H9 (cell line): Measurements from ENCODE around the gene NEGR1. TPM values are rescaled to one million over a fixed set of nuclear protein-coding genes. Genes with fewer than 3 reads are reported as not detected.
A peak's percentile ranks its signal among the peaks of the same experiment; 100 is the strongest.

Experiments used
- DNase-seq: peaks from one replicate; pipeline ENCODE4 v3.0.0-alpha.2; 2017
- H2AFZ ChIP-seq: one replicate; pipeline ENCODE4 v1.6.1; 2013; ENCODE audit warnings: mild to moderate bottlenecking, low read length, control low read depth, moderate library complexity
- H2AK5ac ChIP-seq: 2 replicates; pipeline ENCODE4 v1.6.1; 2013; ENCODE audit warnings: low read length, control low read depth, mixed read lengths; ENCODE audit not compliant: insufficient read length
- H2BK120ac ChIP-seq: one replicate; pipeline ENCODE4 v1.6.1; 2013; ENCODE audit warnings: low read depth, mild to moderate bottlenecking, low read length, control low read depth, inconsistent platforms; ENCODE audit not compliant: poor library complexity, severe bottlenecking
- H2BK12ac ChIP-seq: 2 replicates; pipeline ENCODE4 v1.6.1; 2013; ENCODE audit warnings: low read length, control low read depth, mixed read lengths, low read depth; ENCODE audit not compliant: insufficient read length
- H2BK15ac ChIP-seq: 2 replicates; pipeline ENCODE4 v1.6.1; 2013; ENCODE audit warnings: low read depth, low read length, control low read depth
- H2BK20ac ChIP-seq: one replicate; pipeline ENCODE4 v1.6.1; 2013; ENCODE audit warnings: low read depth, mild to moderate bottlenecking, low read length, control low read depth, inconsistent platforms; ENCODE audit not compliant: poor library complexity, severe bottlenecking
- H2BK5ac ChIP-seq: 2 replicates; pipeline ENCODE4 v1.6.1; 2013; ENCODE audit warnings: low read length, control low read depth, mixed read lengths; ENCODE audit not compliant: insufficient read length
- H3K14ac ChIP-seq: 2 replicates; pipeline ENCODE4 v1.6.1; 2013; ENCODE audit warnings: low read length, control low read depth; ENCODE audit not compliant: insufficient read depth
- H3K18ac ChIP-seq: 2 replicates; pipeline ENCODE4 v1.6.1; 2013; ENCODE audit warnings: low read depth, mild to moderate bottlenecking, mixed read lengths, low read length, control low read depth; ENCODE audit not compliant: insufficient read length
- H3K23ac ChIP-seq: 2 replicates; pipeline ENCODE4 v1.6.1; 2013; ENCODE audit warnings: low read length, control low read depth, mixed read lengths, low read depth; ENCODE audit not compliant: insufficient read length
- H3K23me2 ChIP-seq: 2 replicates; pipeline ENCODE4 v1.6.1; 2013; ENCODE audit warnings: low read depth, mild to moderate bottlenecking, mixed read lengths, low read length, control low read depth; ENCODE audit not compliant: insufficient read length, poor library complexity, severe bottlenecking
- H3K27ac ChIP-seq: 2 replicates; pipeline ENCODE4 v1.5.1; 2013; ENCODE audit warnings: low read length, control low read depth, mixed read lengths, low read depth; ENCODE audit not compliant: insufficient read length
- H3K27me3 ChIP-seq: 2 replicates; pipeline ENCODE4 v1.6.1; 2013; ENCODE audit warnings: low read length, control low read depth, inconsistent platforms; ENCODE audit not compliant: insufficient read depth
- H3K4ac ChIP-seq: 2 replicates; pipeline ENCODE4 v1.6.1; 2013; ENCODE audit warnings: low read depth, mild to moderate bottlenecking, control low read depth, inconsistent platforms, low read length, moderate library complexity
- H3K4me1 ChIP-seq: 2 replicates; pipeline ENCODE4 v1.6.1; 2013; ENCODE audit warnings: low read length, control low read depth, inconsistent platforms; ENCODE audit not compliant: insufficient read depth
- H3K4me2 ChIP-seq: 2 replicates; pipeline ENCODE4 v1.6.1; 2013; ENCODE audit warnings: low read length, control low read depth, mixed read lengths; ENCODE audit not compliant: insufficient read length, insufficient read depth
- H3K56ac ChIP-seq: 2 replicates; pipeline ENCODE4 v1.6.1; 2013; ENCODE audit warnings: low read depth, mild to moderate bottlenecking, mixed read lengths, low read length, control low read depth; ENCODE audit not compliant: insufficient read length
- H3K79me1 ChIP-seq: 2 replicates; pipeline ENCODE4 v1.6.1; 2013; ENCODE audit warnings: low read depth, mild to moderate bottlenecking, moderate library complexity, low read length, control low read depth, inconsistent platforms; ENCODE audit not compliant: insufficient read depth, poor library complexity, severe bottlenecking
- H3K79me2 ChIP-seq: 2 replicates; pipeline ENCODE4 v1.6.1; 2013; ENCODE audit warnings: low read length, control low read depth, inconsistent platforms; ENCODE audit not compliant: insufficient read depth
- H3K9ac ChIP-seq: 2 replicates; pipeline ENCODE4 v1.6.1; 2013; ENCODE audit warnings: low read length, control low read depth, mixed read lengths; ENCODE audit not compliant: insufficient read length; ENCODE audit errors: extremely low read depth
- H3K9me3 ChIP-seq: one replicate; pipeline ENCODE4 v1.6.1; 2013; ENCODE audit warnings: low read depth, low read length, inconsistent platforms; ENCODE audit not compliant: control insufficient read depth
- H3T11ph ChIP-seq: one replicate; pipeline ENCODE4 v1.6.1; 2013; ENCODE audit warnings: mild to moderate bottlenecking, low read length, control low read depth, inconsistent platforms
- H4K20me1 ChIP-seq: one replicate; pipeline ENCODE4 v1.6.1; 2013; ENCODE audit not compliant: control insufficient read depth, insufficient read length, insufficient read depth
- H4K5ac ChIP-seq: 2 replicates; pipeline ENCODE4 v1.6.1; 2013; ENCODE audit warnings: low read depth, mild to moderate bottlenecking, mixed read lengths, low read length, control low read depth; ENCODE audit not compliant: insufficient read length
- H4K8ac ChIP-seq: replicated peaks from 2 replicates; pipeline ENCODE4 v1.6.1; 2013; ENCODE audit warnings: low read length, control low read depth, mixed read lengths, low read depth; ENCODE audit not compliant: insufficient read length
- H4K91ac ChIP-seq: 2 replicates; pipeline ENCODE4 v1.6.1; 2013; ENCODE audit warnings: low read depth, mild to moderate bottlenecking, moderate library complexity, mixed read lengths, low read length, control low read depth; ENCODE audit not compliant: insufficient read length
- H3K27ac Mint-ChIP-seq, 3 experiments: 2 replicates in 2 of 3; 3 replicates in 1 of 3; pipeline ENCODE4 v1.8.0; 2020 to 2021; ENCODE audit warnings: mixed read lengths in 3 of 3, mild to moderate bottlenecking in 1 of 3, moderate library complexity in 1 of 3
- H3K27me3 Mint-ChIP-seq: 2 replicates; pipeline ENCODE4 v1.8.0; 2021; ENCODE audit warnings: low read depth, mild to moderate bottlenecking, moderate library complexity, mixed read lengths
- H3K36me3 Mint-ChIP-seq, 3 experiments: 2 replicates in 2 of 3; 3 replicates in 1 of 3; pipeline ENCODE4 v1.8.0; 2020 to 2021; ENCODE audit warnings: low read depth in 3 of 3, mixed read lengths in 3 of 3; ENCODE audit not compliant: insufficient read depth in 1 of 3
- H3K4me1 Mint-ChIP-seq, 2 experiments: 2 replicates each; pipeline ENCODE4 v1.8.0; 2020; ENCODE audit warnings: mixed read lengths in 2 of 2
- H3K4me3 Mint-ChIP-seq, 2 experiments: 2 replicates in 1 of 2; 3 replicates in 1 of 2; pipeline ENCODE4 v1.8.0; 2020 to 2021; ENCODE audit warnings: mild to moderate bottlenecking in 2 of 2, mixed read lengths in 2 of 2, moderate library complexity in 1 of 2
- H3K9me3 Mint-ChIP-seq, 2 experiments: 2 replicates in 1 of 2; 3 replicates in 1 of 2; pipeline ENCODE4 v1.8.0; 2020; ENCODE audit warnings: mild to moderate bottlenecking in 2 of 2, mixed read lengths in 2 of 2, moderate library complexity in 1 of 2
- CTCF ChIP-seq: fragments of 200-600 bp; sonication (generic); conservative IDR thresholded peaks from 3 replicates; pipeline ENCODE4 v1.8.0; 2021; ENCODE audit warnings: antibody characterized with exemption, mild to moderate bottlenecking
- WGBS: extraction: QIAGEN DNeasy Blood & Tissue Kit; methylation state at CpG from one replicate; pipeline ENCODE4 v1.1.7; 2013; ENCODE audit warnings: missing lambda C conversion rate, low lambda C conversion rate, mixed read lengths; ENCODE audit not compliant: insufficient read length; ENCODE audit errors: extremely low coverage; 5-methylcytosine and 5-hydroxymethylcytosine counted together
- total RNA-seq: library from RNA; stranded (reverse); gene quantifications from 2 replicates; pipeline ENCODE4 v1.2.1, GENCODE V29; 2021

Gene NEGR1
- total RNA-seq, 1 experiment from 2014 or later, result 0.13 TPM

GRCh38 chr1:72007312-72007711 lies 275.0 kb downstream of the NEGR1 start:
- Histone ChIP-seq H3K56ac (no peak overlapping the region), H2BK20ac (no peak overlapping the region), H2AK5ac (no peak overlapping the region), H3K27ac (no peak overlapping the region), H3K79me1 (no peaks in the 10 kb centered on the region), H3K79me2 (no peaks in the 10 kb centered on the region), H2BK5ac (no peak overlapping the region), H3K4me1 (no peaks in the 10 kb centered on the region; the same call in 1 of the 2 replicates), H4K20me1 (no peaks in the 10 kb centered on the region), H3K27me3 (no peaks in the 10 kb centered on the region), H3K23me2 (no peaks in the 10 kb centered on the region), H4K91ac (no peak overlapping the region), H3T11ph (no peak overlapping the region), H3K14ac (no peak overlapping the region), H2BK120ac (no peak overlapping the region), H2BK12ac (no peak overlapping the region), H3K4ac (no peak overlapping the region), H3K9ac (no peak overlapping the region), H3K9me3 (no peaks in the 10 kb centered on the region), H3K18ac (no peak overlapping the region), H4K8ac (no peak overlapping the region), H3K23ac (no peak overlapping the region), H4K5ac (no peak overlapping the region), H2BK15ac (no peak overlapping the region), H3K4me2 (no peak overlapping the region), H2AFZ (no peak overlapping the region)
- no peak for DNase-seq
- TF ChIP-seq CTCF, result no peak
- Mint-ChIP-seq H3K9me3 (no peaks in the 10 kb centered on the region), H3K27me3 (no peaks in the 10 kb centered on the region), H3K4me1 (peaks cover 25 to 29% of the 10 kb centered on the region in 2 experiments), H3K36me3 (no peaks in the 10 kb centered on the region), H3K4me3 (no peak overlapping the region), H3K27ac (peak overlapping the region in 1 of 3 experiments; percentile 82; a peak in 1 of 7 replicates)
- WGBS, result no CpG with 5 or more reads among the region's 2 CpGs
